WTC11 (cell line): ENCODE results near the gene MGAT3.

Experiments
- JUN ChIP-seq: sonication (generic); formaldehyde crosslinking; IDR thresholded peaks from 2 replicates; pipeline ENCODE4 v1.8.0; 2023; ENCODE audit warnings: mild to moderate bottlenecking, missing genetic modification reagents
- KAT7 ChIP-seq: sonication (generic); formaldehyde crosslinking; IDR thresholded peaks from 2 replicates; pipeline ENCODE4 v1.8.1; 2023; ENCODE audit warnings: missing genetic modification reagents, mild to moderate bottlenecking, borderline replicate concordance
- NR2C2 ChIP-seq: sonication (generic); formaldehyde crosslinking; IDR thresholded peaks from 2 replicates; pipeline ENCODE4 v1.8.0; 2022; ENCODE audit warnings: mild to moderate bottlenecking, missing genetic modification reagents
- TF ChIP-seq, protein P1 (sequence below): sonication (generic); formaldehyde crosslinking; IDR thresholded peaks from 2 replicates; pipeline ENCODE4 v1.8.1; 2022; ENCODE audit warnings: low read depth, missing genetic modification reagents, borderline replicate concordance
- TF ChIP-seq, protein P2 (sequence below): sonication (generic); formaldehyde crosslinking; IDR thresholded peaks from 2 replicates; pipeline ENCODE4 v1.8.0; 2022; ENCODE audit warnings: mild to moderate bottlenecking, missing genetic modification reagents
- TF ChIP-seq, protein P3 (sequence below): fragments of 200-600 bp; IDR thresholded peaks from 2 replicates; pipeline ENCODE4 v1.8.0; 2022; ENCODE audit warnings: antibody characterized with exemption

- TF ChIP-seq, protein P1, sequence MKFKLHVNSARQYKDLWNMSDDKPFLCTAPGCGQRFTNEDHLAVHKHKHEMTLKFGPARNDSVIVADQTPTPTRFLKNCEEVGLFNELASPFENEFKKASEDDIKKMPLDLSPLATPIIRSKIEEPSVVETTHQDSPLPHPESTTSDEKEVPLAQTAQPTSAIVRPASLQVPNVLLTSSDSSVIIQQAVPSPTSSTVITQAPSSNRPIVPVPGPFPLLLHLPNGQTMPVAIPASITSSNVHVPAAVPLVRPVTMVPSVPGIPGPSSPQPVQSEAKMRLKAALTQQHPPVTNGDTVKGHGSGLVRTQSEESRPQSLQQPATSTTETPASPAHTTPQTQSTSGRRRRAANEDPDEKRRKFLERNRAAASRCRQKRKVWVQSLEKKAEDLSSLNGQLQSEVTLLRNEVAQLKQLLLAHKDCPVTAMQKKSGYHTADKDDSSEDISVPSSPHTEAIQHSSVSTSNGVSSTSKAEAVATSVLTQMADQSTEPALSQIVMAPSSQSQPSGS (CRISPR knock-in tag), result no peak
- no peak for TF ChIP-seq JUN (CRISPR knock-in tag)
- TF ChIP-seq, protein P2, sequence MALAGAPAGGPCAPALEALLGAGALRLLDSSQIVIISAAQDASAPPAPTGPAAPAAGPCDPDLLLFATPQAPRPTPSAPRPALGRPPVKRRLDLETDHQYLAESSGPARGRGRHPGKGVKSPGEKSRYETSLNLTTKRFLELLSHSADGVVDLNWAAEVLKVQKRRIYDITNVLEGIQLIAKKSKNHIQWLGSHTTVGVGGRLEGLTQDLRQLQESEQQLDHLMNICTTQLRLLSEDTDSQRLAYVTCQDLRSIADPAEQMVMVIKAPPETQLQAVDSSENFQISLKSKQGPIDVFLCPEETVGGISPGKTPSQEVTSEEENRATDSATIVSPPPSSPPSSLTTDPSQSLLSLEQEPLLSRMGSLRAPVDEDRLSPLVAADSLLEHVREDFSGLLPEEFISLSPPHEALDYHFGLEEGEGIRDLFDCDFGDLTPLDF (CRISPR knock-in tag), result 0 out of 2 replicates have a peak, but pooled peaks have one; percentile 4
- TF ChIP-seq NR2C2, result no peak
- no peak for TF ChIP-seq KAT7 (CRISPR knock-in tag)
- TF ChIP-seq, protein P3, sequence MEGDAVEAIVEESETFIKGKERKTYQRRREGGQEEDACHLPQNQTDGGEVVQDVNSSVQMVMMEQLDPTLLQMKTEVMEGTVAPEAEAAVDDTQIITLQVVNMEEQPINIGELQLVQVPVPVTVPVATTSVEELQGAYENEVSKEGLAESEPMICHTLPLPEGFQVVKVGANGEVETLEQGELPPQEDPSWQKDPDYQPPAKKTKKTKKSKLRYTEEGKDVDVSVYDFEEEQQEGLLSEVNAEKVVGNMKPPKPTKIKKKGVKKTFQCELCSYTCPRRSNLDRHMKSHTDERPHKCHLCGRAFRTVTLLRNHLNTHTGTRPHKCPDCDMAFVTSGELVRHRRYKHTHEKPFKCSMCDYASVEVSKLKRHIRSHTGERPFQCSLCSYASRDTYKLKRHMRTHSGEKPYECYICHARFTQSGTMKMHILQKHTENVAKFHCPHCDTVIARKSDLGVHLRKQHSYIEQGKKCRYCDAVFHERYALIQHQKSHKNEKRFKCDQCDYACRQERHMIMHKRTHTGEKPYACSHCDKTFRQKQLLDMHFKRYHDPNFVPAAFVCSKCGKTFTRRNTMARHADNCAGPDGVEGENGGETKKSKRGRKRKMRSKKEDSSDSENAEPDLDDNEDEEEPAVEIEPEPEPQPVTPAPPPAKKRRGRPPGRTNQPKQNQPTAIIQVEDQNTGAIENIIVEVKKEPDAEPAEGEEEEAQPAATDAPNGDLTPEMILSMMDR, result no peak
Measured at GRCh38 chr22:39519681-39520225, 62.9 kb downstream of the MGAT3 start.
